Activated CD8-positive, alpha-beta memory T cell treated with anti-CD3 and anti-CD28 coated beads, Interleukin-2, amount 10 ng/mL, durations not matched to agents 7 days and 5 days (primary cell): Measurements from ENCODE around the gene DUSP1. TPM values are rescaled to one million over a fixed set of nuclear protein-coding genes. Genes with fewer than 3 reads are reported as not detected.

Experiments
- ATAC-seq: fragments of 150-1000 bp; cut with Tn5 transposase; one replicate; pipeline ENCODE4 v1.10.0; 2021; ENCODE audit warnings: moderate library complexity
- CTCF ChIA-PET: fragments of 350-600 bp; sonication (Branson Sonifier 250); formaldehyde crosslinking; loops from one replicate; lab custom pipeline; 2021; ENCODE audit warnings: antibody characterized with exemption; lab: Charles Lee
- DNase-seq: peaks from one replicate; pipeline ENCODE4 v3.0.0-alpha.2; 2020
- H3K27ac Mint-ChIP-seq: one replicate; pipeline ENCODE4 v1.8.0; 2021; ENCODE audit warnings: mild to moderate bottlenecking, mixed read lengths
- H3K27me3 Mint-ChIP-seq: one replicate; pipeline ENCODE4 v1.8.0; 2021; ENCODE audit warnings: mixed read lengths
- H3K36me3 Mint-ChIP-seq: one replicate; pipeline ENCODE4 v1.8.0; 2021; ENCODE audit warnings: mild to moderate bottlenecking, mixed read lengths
- H3K4me1 Mint-ChIP-seq: one replicate; pipeline ENCODE4 v1.8.0; 2021; ENCODE audit warnings: mixed read lengths
- H3K4me3 Mint-ChIP-seq: one replicate; pipeline ENCODE4 v1.8.0; 2021; ENCODE audit warnings: mild to moderate bottlenecking, moderate library complexity, mixed read lengths
- H3K9me3 Mint-ChIP-seq: one replicate; pipeline ENCODE4 v1.8.0; 2022; ENCODE audit warnings: low read depth, mixed read lengths
- total RNA-seq, 2 experiments: library from RNA; stranded (reverse); gene quantifications; one replicate each; pipeline ENCODE4 v1.2.3, GENCODE V29; 2021

Gene DUSP1
- total RNA-seq, 2 experiments from 2014 or later: 6.5 to 32.5 TPM

GRCh38 chr5:172760136-172760535 is 10.9 kb downstream of the DUSP1 start:
- Mint-ChIP-seq H3K27ac (no peak overlapping the region), H3K9me3 (no peaks in the 10 kb centered on the region), H3K4me1 (peaks cover 7% of the 10 kb centered on the region), H3K27me3 (peaks cover 4% of the 10 kb centered on the region), H3K4me3 (no peak overlapping the region), H3K36me3 (no peaks in the 10 kb centered on the region)
- DNase-seq (no peak), ATAC-seq (no peak)
- CTCF ChIA-PET: interaction anchor here (0.5 to 2.4 kb wide), 7 partner anchors 12 to 172 kb away, joined by 3 to 11 read pairs (median 3); no protein-coding TSS in a partner anchor

GRCh38 chr5:172758834-172759149 is 12.2 kb downstream of the DUSP1 start:
- Mint-ChIP-seq H3K9me3 (no peaks in the 10 kb centered on the region), H3K27me3 (peaks cover 4% of the 10 kb centered on the region), H3K36me3 (no peaks in the 10 kb centered on the region), H3K27ac (no peak overlapping the region), H3K4me3 (no peak overlapping the region), H3K4me1 (no peaks in the 10 kb centered on the region)
- DNase-seq (no peak), ATAC-seq (no peak)
- CTCF ChIA-PET: no interaction called here

- H3K4me3 Mint-ChIP-seq: no peak overlapping the region
- peaks cover 4% of the 10 kb centered on the region for H3K27me3 Mint-ChIP-seq
- H3K4me1 Mint-ChIP-seq: no peaks in the 10 kb centered on the region
- CTCF ChIA-PET: no interaction called here
- DNase-seq: no peak
- no peak for ATAC-seq
- no peaks in the 10 kb centered on the region for H3K36me3 Mint-ChIP-seq
- no peak overlapping the region for H3K27ac Mint-ChIP-seq
- no peaks in the 10 kb centered on the region for H3K9me3 Mint-ChIP-seq
These were observed 12.7 kb downstream of the DUSP1 start for GRCh38 chr5:172758077-172758833.

GRCh38 chr5:172757394-172758010 is 13.5 kb downstream of the DUSP1 start:
- Mint-ChIP-seq H3K27ac (no peak overlapping the region), H3K4me3 (no peak overlapping the region), H3K9me3 (no peaks in the 10 kb centered on the region), H3K27me3 (peaks cover 4% of the 10 kb centered on the region), H3K36me3 (no peaks in the 10 kb centered on the region), H3K4me1 (no peaks in the 10 kb centered on the region)
- CTCF ChIA-PET: no interaction called here
- DNase-seq: no peak
- no peak for ATAC-seq

GRCh38 chr5:172756764-172757393 is 14.1 kb downstream of the DUSP1 start:
- CTCF ChIA-PET: no interaction called here
- no peaks in the 10 kb centered on the region for H3K36me3 Mint-ChIP-seq
- no peak for ATAC-seq

GRCh38 chr5:172754596-172755356 is 16.2 kb downstream of the DUSP1 start:
- no peak for ATAC-seq
- no peak for DNase-seq
- peaks cover 2% of the 10 kb centered on the region for H3K27me3 Mint-ChIP-seq
- H3K4me3 Mint-ChIP-seq: no peak overlapping the region
- H3K4me1 Mint-ChIP-seq: peaks cover 5% of the 10 kb centered on the region
- H3K27ac Mint-ChIP-seq: no peak overlapping the region
- CTCF ChIA-PET: interaction anchor here (0.9 to 2.1 kb wide), 4 partner anchors 12 to 849 kb away, joined by 3 to 4 read pairs (median 4); no protein-coding TSS in a partner anchor
- H3K36me3 Mint-ChIP-seq: no peaks in the 10 kb centered on the region
- H3K9me3 Mint-ChIP-seq: no peaks in the 10 kb centered on the region

More at GRCh38 chr5:172756764-172757393, 14.1 kb downstream of the DUSP1 start:
- Mint-ChIP-seq H3K4me3 (no peak overlapping the region), H3K9me3 (no peaks in the 10 kb centered on the region), H3K4me1 (no peaks in the 10 kb centered on the region), H3K27ac (no peak overlapping the region), H3K27me3 (peaks cover 4% of the 10 kb centered on the region)
- no peak for DNase-seq

GRCh38 chr5:172753101-172753500 is 17.9 kb downstream of the DUSP1 start:
- ATAC-seq: no peak

GRCh38 chr5:172751761-172752510 is 19.1 kb downstream of the DUSP1 start:
- H3K4me1 Mint-ChIP-seq: peaks cover 5% of the 10 kb centered on the region
- ATAC-seq (no peak), DNase-seq (no peak)
- H3K9me3 Mint-ChIP-seq: no peaks in the 10 kb centered on the region
- H3K27me3 Mint-ChIP-seq: no peaks in the 10 kb centered on the region
- H3K36me3 Mint-ChIP-seq: no peaks in the 10 kb centered on the region
- no peak overlapping the region for H3K4me3 Mint-ChIP-seq
- CTCF ChIA-PET: interaction anchor here (0.8 kb wide), 1 partner anchor 207 kb away, joined by 3 read pairs; no protein-coding TSS in a partner anchor
- H3K27ac Mint-ChIP-seq: no peak overlapping the region

More at GRCh38 chr5:172753101-172753500, 17.9 kb downstream of the DUSP1 start:
- Mint-ChIP-seq H3K27me3 (no peaks in the 10 kb centered on the region), H3K4me1 (peaks cover 5% of the 10 kb centered on the region), H3K4me3 (no peak overlapping the region), H3K36me3 (no peaks in the 10 kb centered on the region), H3K9me3 (no peaks in the 10 kb centered on the region), H3K27ac (no peak overlapping the region)
- no peak for DNase-seq
- CTCF ChIA-PET: interaction anchor here (0.7 to 2.1 kb wide), 2 partner anchors 19 to 30 kb away, joined by 3 to 4 read pairs; no protein-coding TSS in a partner anchor

- H3K9me3 Mint-ChIP-seq: no peaks in the 10 kb centered on the region
- no peak overlapping the region for H3K4me3 Mint-ChIP-seq
- CTCF ChIA-PET: no interaction called here
- H3K36me3 Mint-ChIP-seq: no peaks in the 10 kb centered on the region
- H3K4me1 Mint-ChIP-seq: peaks cover 5% of the 10 kb centered on the region
- H3K27ac Mint-ChIP-seq: no peak overlapping the region
- H3K27me3 Mint-ChIP-seq: no peaks in the 10 kb centered on the region
- no peak for DNase-seq
- ATAC-seq: no peak
These were observed 20.9 kb downstream of the DUSP1 start for GRCh38 chr5:172749881-172750633.

GRCh38 chr5:172749076-172749475 is 21.9 kb downstream of the DUSP1 start:
- DNase-seq: no peak
- Mint-ChIP-seq H3K27ac (no peak overlapping the region), H3K36me3 (no peaks in the 10 kb centered on the region), H3K9me3 (no peaks in the 10 kb centered on the region), H3K4me3 (no peak overlapping the region), H3K4me1 (peaks cover 7% of the 10 kb centered on the region), H3K27me3 (no peaks in the 10 kb centered on the region)
- CTCF ChIA-PET: no interaction called here
- ATAC-seq: no peak

- Mint-ChIP-seq H3K27me3 (no peaks in the 10 kb centered on the region), H3K27ac (no peak overlapping the region), H3K4me3 (no peak overlapping the region), H3K9me3 (no peaks in the 10 kb centered on the region), H3K36me3 (no peaks in the 10 kb centered on the region), H3K4me1 (peaks cover 7% of the 10 kb centered on the region)
- ATAC-seq (no peak), DNase-seq (no peak)
- CTCF ChIA-PET: no interaction called here
These were observed 22.6 kb downstream of the DUSP1 start for GRCh38 chr5:172748341-172748843.

- peaks cover 7% of the 10 kb centered on the region for H3K4me1 Mint-ChIP-seq
- no peak overlapping the region for H3K27ac Mint-ChIP-seq
- no peak overlapping the region for H3K4me3 Mint-ChIP-seq
- no peaks in the 10 kb centered on the region for H3K36me3 Mint-ChIP-seq
- no peaks in the 10 kb centered on the region for H3K9me3 Mint-ChIP-seq
- ATAC-seq (no peak), DNase-seq (no peak)
- no peaks in the 10 kb centered on the region for H3K27me3 Mint-ChIP-seq
- CTCF ChIA-PET: no interaction called here
These were observed 23.5 kb downstream of the DUSP1 start for GRCh38 chr5:172747471-172747870.
